Fibroblast of lung (primary cell): ENCODE data around the gene CNNM4. TPM values are rescaled to one million over a fixed set of nuclear protein-coding genes. Genes with fewer than 3 reads are reported as not detected.

ENCODE experiments used
- DNase-seq, 2 donors: peaks; one replicate each; pipeline versions ENCODE4 v3.0.0 to v3.0.0-alpha.2; 2010; ENCODE audit warnings: low read depth in 2 of 2
- H2AFZ ChIP-seq: 2 replicates; pipeline ENCODE4 v1.5.1; 2012; ENCODE audit warnings: low read length, control low read depth, inconsistent platforms
- H3K27ac ChIP-seq: 2 replicates; pipeline ENCODE4 v1.5.1; 2011; ENCODE audit warnings: low read length, control low read depth; ENCODE audit not compliant: insufficient read depth
- H3K27me3 ChIP-seq: 2 replicates; pipeline ENCODE4 v1.5.1; 2011; ENCODE audit warnings: mild to moderate bottlenecking, low read length; ENCODE audit not compliant: control insufficient read depth, insufficient read depth
- H3K36me3 ChIP-seq: 2 replicates; pipeline ENCODE4 v1.5.1; 2011; ENCODE audit warnings: low read length; ENCODE audit not compliant: control insufficient read depth, insufficient read depth
- H3K4me1 ChIP-seq: 2 replicates; pipeline ENCODE4 v1.5.1; 2011; ENCODE audit warnings: low read length; ENCODE audit not compliant: control insufficient read depth, insufficient read depth; ENCODE audit errors: extremely low read depth
- H3K4me2 ChIP-seq: 2 replicates; pipeline ENCODE4 v1.5.1; 2011; ENCODE audit warnings: low read length, control low read depth; ENCODE audit not compliant: insufficient read depth; ENCODE audit errors: extremely low read depth
- H3K4me3 ChIP-seq, 4 experiments: fragments of 200-600 bp in 1 of 4; sonication (generic) in 1 of 4; replicated peaks in 1 of 4; 2 replicates each; pipeline ENCODE4 v1.5.1; 2011 to 2016; ENCODE audit warnings: low read length in 4 of 4, low read depth in 3 of 4, mild to moderate bottlenecking in 3 of 4, control low read depth in 2 of 4, inconsistent platforms in 1 of 4, mixed read lengths in 1 of 4; ENCODE audit not compliant: insufficient read depth in 1 of 4; ENCODE audit errors: control extremely low read depth in 1 of 4
- H3K79me2 ChIP-seq: 2 replicates; pipeline ENCODE4 v1.5.1; 2012; ENCODE audit warnings: mild to moderate bottlenecking, low read length, inconsistent platforms; ENCODE audit not compliant: control insufficient read depth, insufficient read depth
- H3K9ac ChIP-seq: 2 replicates; pipeline ENCODE4 v1.5.1; 2011; ENCODE audit warnings: mild to moderate bottlenecking, low read length, control low read depth; ENCODE audit not compliant: insufficient read depth
- H3K9me3 ChIP-seq: 2 replicates; pipeline ENCODE4 v1.5.1; 2012; ENCODE audit warnings: low read depth, low read length; ENCODE audit not compliant: control insufficient read depth, insufficient read depth
- H4K20me1 ChIP-seq: 2 replicates; pipeline ENCODE4 v1.5.1; 2011; ENCODE audit warnings: low read length; ENCODE audit not compliant: control insufficient read depth, insufficient read depth; ENCODE audit errors: extremely low read depth
- CTCF ChIP-seq, 2 donors: IDR thresholded peaks in 1 of 2; conservative IDR thresholded peaks in 1 of 2; 1 replicate in 1 of 2; 2 replicates in 1 of 2; pipeline ENCODE4 v1.5.1; 2011 to 2012; ENCODE audit warnings: low read length in 2 of 2, control low read depth in 1 of 2, inconsistent platforms in 1 of 2, low read depth in 1 of 2, mild to moderate bottlenecking in 1 of 2
- EZH2 ChIP-seq: IDR thresholded peaks from 2 replicates; pipeline ENCODE4 v1.5.1; 2012; ENCODE audit warnings: low read length, control low read depth, mild to moderate bottlenecking; ENCODE audit errors: missing control alignments
- polyA plus RNA-seq, 2 donors: library from polyadenylated mRNA; depleted of rRNA in 1 of 2; stranded (reverse) in 1 of 2; unstranded in 1 of 2; fragments of >200 nt; gene quantifications; 2 replicates each; pipeline ENCODE4 v1.2.1, GENCODE V29; 2011 to 2012; ENCODE audit warnings: missing spikeins in 1 of 2
- total RNA-seq: library from RNA; depleted of rRNA; stranded (reverse); fragments of >200 nt; gene quantifications from 2 replicates; pipeline ENCODE4 v1.2.1, GENCODE V29; 2014

CNNM4 gene
- total and polyA plus RNA-seq, 2 donors (not counting 1 experiment from before 2014, with no cell fraction given), result 3.3 to 3.5 TPM

- TF ChIP-seq CTCF (conservative IDR thresholded peaks at IDR 0.05 in 1 of 2, IDR thresholded peaks at IDR 0.05 in 1 of 2; ENCODE audit: low read depth in 1 of 2, low read length in 2 of 2) (no peak), EZH2 (no peak)
- Histone ChIP-seq H3K79me2 (no peaks in the 10 kb centered on the region), H2AFZ (no peak overlapping the region), H3K9me3 (no peaks in the 10 kb centered on the region), H3K4me3 (no peak overlapping the region), H4K20me1 (no peaks in the 10 kb centered on the region), H3K27me3 (no peaks in the 10 kb centered on the region), H3K9ac (no peak overlapping the region), H3K4me2 (no peak overlapping the region), H3K4me1 (peaks cover 2% of the 10 kb centered on the region), H3K27ac (no peak overlapping the region), H3K36me3 (no peaks in the 10 kb centered on the region)
- DNase-seq, result no peak
Measured at GRCh38 chr2:96756788-96757476, 3.8 kb upstream of the CNNM4 start.

GRCh38 chr2:96757477-96757860, 3.2 kb upstream of the CNNM4 start:
- no peak for TF ChIP-seq CTCF (conservative IDR thresholded peaks at IDR 0.05 in 1 of 2, IDR thresholded peaks at IDR 0.05 in 1 of 2; ENCODE audit: low read depth in 1 of 2, low read length in 2 of 2)
- TF ChIP-seq EZH2, result no peak
- H3K36me3 ChIP-seq, result no peaks in the 10 kb centered on the region
- no peaks in the 10 kb centered on the region for H3K9me3 ChIP-seq
- no peaks in the 10 kb centered on the region for H4K20me1 ChIP-seq
- H2AFZ ChIP-seq, result no peak overlapping the region
- no peak overlapping the region for H3K27ac ChIP-seq
- H3K4me2 ChIP-seq, result no peak overlapping the region
- no peaks in the 10 kb centered on the region for H3K27me3 ChIP-seq
- peaks cover 4% of the 10 kb centered on the region for H3K4me1 ChIP-seq
- H3K79me2 ChIP-seq, result no peaks in the 10 kb centered on the region
- no peak for DNase-seq
- H3K9ac ChIP-seq, result no peak overlapping the region
- H3K4me3 ChIP-seq, result no peak overlapping the region

- TF ChIP-seq CTCF (conservative IDR thresholded peaks at IDR 0.05 in 1 of 2, IDR thresholded peaks at IDR 0.05 in 1 of 2; ENCODE audit: low read depth in 1 of 2, low read length in 2 of 2) (no peak), EZH2 (no peak)
- no peaks in the 10 kb centered on the region for H3K9me3 ChIP-seq
Measured at GRCh38 chr2:96758987-96759386, 1.7 kb upstream of the CNNM4 start.

More at GRCh38 chr2:96758987-96759386, 1.7 kb upstream of the CNNM4 start:
- DNase-seq, result no peak
- Histone ChIP-seq H3K27ac (no peak overlapping the region), H4K20me1 (no peaks in the 10 kb centered on the region), H3K4me2 (no peak overlapping the region), H3K9ac (no peak overlapping the region), H3K36me3 (no peaks in the 10 kb centered on the region), H2AFZ (no peak overlapping the region), H3K4me3 (no peak overlapping the region), H3K4me1 (peaks cover 4% of the 10 kb centered on the region), H3K27me3 (no peaks in the 10 kb centered on the region), H3K79me2 (no peaks in the 10 kb centered on the region)
